HG02588 (cell line): ENCODE measurements around the gene CD1D.
"Not testable (repeated sequence)": the region's sequence is repeated elsewhere in the genome, so short reads cannot be mapped to it uniquely, and the experiment has no call there.

Source experiments
- ATAC-seq: cut with Tn5 transposase; IDR thresholded peaks from one replicate; pipeline ENCODE4 v1.9.1; 2021; ENCODE audit warnings: mild to moderate bottlenecking, moderate library complexity; ENCODE audit not compliant: unreplicated experiment

Gene CD1D

DNA sequence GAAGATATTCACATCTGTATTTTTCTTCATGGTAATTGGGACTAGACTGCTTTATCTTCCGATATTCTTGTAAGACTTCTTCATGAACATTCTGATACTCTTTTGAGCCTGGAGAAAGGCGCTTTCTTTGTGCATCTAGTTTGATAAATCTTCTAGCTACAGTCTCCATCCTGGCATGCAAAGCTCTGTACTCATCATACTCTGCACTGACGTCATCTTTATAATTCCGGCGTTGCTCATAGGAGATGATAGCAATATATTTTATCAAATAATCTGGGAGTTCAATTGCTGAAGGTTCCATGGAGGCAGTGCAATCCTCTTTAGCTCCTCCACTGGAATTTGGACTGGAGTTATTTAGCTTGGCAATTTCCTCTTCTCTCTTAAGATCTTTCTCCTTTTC, 4.8 kb upstream of the CD1D start:
- ATAC-seq = not testable (repeated sequence)

DNA sequence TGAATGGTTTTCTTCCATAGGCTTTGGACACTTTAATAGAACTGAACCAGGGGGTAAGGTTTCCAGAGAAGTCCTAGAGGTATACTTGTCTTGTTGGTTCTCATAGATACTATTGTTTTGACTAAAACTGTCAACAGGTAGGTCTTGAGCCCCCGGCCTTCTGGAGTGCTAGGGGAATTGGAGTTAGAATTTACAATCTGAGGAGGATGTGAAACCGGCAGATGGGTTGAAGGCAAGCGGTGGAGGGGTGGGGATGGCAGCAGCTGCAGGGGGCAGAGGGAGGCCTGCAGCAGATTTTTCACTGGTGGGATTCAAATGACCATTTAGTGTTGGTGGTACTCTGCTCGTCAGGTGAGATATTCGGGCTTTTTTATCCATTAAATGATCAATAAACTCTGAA, 4.3 kb upstream of the CD1D start:
- ATAC-seq = no peak

DNA sequence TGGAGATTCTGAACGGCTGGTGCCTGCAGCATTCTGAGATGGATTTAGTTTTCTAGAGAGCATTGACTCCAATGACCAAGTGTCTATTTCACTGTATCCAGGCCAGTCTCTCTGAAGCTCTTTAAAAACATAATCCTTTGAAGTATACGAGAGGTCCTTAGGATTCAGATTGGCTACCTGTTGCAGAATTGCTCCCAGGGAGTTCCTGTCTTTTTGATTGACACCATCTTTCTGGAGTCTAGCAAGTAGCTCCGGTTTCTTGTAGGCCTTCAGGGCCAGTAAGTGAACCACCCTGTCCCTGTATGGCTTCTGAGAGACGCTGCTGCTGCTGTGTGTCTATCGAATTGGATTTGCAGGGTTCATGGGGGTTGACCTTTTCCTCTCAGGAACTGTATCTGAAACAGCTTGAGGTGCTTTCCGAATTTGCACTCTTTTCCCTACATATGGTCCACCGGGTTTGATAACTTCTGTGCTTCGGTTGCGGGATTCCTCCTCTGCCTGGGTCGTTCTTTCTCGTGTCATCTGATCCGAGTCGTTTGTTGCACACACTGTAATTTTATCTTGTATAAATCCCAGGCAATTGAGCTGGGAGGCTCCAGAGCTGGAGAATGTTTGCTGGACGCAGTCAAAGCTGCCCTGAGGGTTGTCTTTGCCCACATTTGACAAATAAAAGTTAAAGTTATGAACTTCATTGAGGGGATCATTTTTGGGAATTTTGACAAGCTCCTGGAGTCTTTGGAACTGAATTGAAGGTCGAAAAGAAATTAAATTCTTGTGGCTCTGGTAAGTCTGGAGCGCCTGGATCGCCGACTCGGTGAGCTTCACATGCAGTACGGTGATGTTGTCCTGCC, 3.6 kb upstream of the CD1D start:
- ATAC-seq = not testable (repeated sequence)

DNA sequence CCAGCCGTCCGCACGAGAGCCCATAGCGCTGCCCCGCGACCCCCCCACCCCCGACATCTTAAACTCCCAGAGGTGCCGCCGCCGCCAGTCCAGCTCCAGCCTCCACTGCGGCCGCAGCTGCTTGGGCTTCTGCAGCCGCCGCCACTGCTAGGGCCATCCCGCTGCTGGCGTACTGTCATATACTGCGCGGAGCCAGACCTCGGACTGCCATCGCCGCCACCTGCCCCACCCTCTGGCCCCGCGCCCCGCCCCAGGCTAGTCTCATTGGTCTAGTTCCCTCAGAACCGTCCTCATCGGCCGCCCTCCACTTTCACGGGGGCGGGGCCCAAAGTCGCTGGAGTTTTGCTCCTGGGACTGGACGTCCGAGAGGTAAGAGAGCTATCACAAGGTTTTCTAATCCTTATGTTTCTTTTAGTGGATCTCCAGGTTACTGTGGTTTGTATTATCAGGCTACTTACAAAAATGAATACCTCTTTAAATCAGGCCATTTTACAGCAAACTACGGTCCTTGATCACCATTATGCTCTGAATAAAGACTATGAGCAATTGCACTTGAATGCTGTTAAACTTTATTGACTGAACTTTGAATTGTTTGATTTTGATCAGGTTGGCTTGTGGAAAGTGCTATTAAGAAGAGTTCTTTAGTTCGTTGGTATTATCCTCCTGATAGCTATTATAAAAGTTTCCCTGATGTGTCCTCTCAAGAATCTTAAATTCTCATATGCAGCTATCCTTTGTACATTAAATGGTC, 2.8 kb upstream of the CD1D start:
- no peak for ATAC-seq

DNA sequence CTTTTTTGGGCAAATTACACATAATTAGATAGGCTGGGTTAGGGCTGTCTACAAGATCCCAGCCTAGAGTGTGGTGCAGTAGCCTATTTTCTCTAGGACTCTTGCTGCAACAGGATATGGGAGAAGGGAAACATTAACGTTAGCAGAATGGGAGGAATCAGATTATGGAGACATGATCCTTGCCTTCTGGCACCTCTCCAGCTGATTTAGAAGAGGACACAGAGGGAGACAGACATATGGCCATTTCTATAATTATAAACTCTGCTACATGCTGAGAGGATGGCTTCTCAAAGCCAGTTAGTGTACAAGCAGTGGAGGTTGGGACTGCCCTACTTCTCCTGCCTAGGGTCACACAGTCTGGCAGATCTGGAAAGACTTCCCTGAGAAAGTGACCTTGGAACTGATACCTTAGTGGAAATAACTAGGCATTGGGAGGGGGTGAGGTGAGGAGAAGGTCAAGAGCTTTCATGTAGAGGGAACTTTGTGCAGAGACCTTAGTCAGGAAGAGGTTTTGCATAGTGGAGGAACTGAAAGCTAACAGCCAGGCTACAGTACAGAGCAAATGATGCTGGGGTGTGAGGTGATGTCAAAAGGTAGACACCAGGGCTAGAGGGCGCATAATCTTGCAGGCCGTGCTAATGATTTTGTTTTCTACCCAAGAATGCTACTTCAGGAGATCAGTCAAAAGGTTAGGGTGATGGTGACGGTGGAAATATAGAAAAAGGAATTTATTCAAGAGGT, 1.2 kb upstream of the CD1D start:
- ATAC-seq = peak; percentile 85

DNA sequence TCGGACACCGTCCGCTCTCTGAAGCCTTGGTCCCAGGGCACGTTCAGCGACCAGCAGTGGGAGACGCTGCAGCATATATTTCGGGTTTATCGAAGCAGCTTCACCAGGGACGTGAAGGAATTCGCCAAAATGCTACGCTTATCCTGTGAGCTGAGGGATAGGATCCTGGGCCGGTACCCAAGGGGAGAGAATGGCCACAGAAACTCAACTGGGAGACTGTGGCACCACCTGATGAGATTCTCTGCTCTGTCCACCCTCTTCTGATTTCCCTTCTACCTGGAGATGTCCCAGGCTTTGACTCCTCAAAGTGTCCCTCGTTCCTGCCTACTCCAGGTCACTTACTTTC, 855 bp downstream of the CD1D start:
- ATAC-seq = no peak

DNA sequence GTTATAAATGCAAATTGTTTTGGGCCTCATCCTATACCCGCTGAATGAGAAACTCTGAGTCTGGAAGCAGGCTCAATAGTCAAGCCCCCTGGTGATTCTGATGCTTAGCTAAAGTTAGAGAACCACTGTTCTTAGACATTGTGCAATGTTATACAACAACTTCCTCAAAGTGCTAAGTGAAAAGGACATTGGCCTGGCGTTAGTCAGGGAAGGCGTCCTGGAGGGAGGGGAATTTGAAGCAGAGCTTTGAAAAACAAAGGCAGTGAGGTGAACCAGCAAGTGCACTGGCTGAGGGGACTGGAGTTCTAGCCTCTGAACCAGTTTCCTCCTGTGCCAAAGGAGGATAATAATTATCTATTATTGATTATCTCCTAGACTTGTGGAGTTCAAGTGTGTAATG, 5.1 kb downstream of the CD1D start:
- no peak for ATAC-seq

DNA sequence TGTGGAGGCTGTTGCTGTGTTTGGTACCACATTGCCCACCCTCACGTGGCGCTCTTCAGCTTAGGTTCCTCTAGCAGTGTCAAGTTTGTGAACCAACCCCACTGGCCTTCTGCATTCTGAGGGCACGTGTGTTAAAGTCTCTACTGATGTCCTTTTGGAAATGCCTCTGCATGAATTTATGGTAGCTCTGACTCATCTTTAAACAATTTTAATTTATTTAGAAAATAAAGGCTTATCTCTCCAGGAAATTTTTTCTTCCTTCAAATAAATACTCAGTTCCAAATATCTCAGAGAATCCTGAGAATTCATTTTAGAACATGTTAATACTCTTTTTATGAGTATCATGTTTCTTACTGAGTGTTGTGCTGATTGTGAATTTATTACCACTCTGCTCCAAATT, 5.5 kb downstream of the CD1D start:
- ATAC-seq = no peak

DNA sequence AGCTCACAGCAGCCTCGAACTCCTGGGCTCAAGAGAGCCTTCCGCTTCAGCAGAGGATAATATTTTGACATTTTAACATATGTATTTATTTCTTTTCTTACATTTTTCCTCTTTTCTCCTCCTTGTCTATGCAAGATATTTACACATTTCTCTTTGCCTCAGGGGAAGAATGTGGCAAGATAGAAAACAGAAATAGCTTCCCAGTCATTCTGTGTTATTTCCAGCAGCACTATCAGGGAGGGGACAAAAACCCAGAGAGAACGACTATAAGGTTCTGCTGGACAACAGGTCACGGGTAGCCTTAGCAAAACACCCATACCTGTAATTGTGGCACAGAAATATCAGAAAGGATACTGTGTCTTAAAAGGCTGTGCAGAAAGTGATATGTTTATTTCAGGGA, 7.9 kb downstream of the CD1D start:
- no peak for ATAC-seq

DNA sequence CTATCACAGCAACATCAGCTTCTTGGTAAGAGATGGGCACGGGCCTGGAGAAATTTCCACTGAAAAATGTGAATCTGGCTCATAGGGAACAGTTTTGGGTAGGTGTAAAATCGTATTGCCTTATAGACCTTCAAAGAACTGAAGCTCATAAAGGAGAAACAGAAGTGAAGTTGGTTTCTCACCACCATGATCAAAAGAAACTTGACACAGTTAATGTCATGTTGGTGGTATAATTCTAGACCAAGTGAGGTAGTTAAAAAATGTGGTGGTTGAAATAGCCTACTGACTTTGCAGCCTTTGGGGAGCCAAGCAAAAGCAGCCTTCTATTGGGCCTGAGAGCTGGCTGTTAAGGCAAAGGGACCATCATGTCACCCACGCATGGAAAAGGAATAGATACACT, 8.9 kb downstream of the CD1D start:
- no peak for ATAC-seq

DNA sequence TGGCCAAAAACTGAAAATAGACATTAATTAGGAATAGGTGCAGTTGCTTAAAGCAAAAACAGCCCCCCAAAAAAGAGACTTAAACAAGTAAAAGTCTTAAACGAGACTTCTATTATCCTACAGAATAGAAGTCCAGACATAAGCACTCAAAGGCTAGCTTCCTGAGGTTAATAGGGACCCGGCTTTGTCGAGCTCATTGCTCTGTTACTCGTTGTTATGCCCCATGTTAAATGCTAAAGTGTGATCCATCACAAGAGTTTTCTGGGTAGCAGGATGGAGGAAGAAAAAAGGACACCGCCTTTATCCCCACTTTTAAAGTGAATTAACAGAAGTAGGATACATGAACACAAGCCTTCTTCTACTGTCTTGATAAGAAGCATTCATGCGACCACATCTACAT, 10.6 kb downstream of the CD1D start:
- ATAC-seq = no peak

DNA sequence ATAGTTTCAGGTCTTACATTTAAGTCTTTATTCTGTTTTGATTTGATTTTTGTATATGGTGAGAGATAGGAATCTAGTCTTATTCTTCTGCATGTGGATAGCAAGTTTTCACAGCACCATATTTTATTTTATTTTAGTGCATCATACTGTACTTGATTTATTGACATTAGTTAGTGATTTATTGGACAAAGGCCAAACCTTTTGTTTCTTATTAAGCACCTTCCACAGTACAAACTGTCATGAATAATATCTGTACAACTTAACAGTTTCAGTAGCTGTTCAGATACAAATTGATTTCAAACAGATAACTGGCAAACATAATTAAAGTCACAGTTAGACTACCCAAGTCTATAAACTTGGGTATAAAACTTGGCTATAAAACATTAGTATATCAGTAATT, 15.8 kb downstream of the CD1D start:
- no peak for ATAC-seq

DNA sequence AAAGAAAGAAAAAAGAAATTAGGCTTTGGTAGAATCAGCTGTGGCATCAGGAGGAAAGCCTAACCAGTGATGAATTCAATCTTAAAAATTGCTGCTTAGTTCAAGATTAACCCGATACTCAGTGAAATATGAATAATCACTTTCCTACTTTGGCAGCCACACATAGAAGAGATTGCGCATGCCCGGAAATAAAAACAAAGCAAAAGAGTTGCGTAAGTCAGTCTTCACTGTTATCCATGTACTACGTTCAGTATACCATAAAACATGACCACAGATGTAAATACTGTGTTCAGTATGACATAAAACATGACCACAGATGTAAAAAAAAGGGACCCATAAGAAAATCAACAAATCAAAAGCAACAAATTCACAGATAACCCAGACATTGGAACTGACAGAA, 19.2 kb downstream of the CD1D start:
- ATAC-seq = no peak

DNA sequence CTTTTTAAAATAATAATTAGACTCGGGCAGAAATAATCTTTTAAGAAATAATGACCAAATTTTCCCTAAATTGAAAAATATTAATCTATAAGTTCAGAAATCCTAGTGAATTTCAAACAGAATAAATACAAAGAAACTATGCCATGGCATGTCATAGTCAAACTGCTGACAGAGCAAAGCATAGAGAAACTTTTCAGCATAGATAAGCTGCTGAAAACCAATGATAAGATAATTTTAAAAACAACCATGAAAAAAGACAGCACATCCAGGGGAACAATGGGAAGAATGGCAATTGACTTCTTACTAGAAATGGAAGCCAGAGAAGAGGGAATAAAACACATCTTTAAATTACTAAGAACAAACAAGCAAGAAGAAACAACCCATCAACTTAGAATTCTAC, 19.8 kb downstream of the CD1D start:
- ATAC-seq = no peak

DNA sequence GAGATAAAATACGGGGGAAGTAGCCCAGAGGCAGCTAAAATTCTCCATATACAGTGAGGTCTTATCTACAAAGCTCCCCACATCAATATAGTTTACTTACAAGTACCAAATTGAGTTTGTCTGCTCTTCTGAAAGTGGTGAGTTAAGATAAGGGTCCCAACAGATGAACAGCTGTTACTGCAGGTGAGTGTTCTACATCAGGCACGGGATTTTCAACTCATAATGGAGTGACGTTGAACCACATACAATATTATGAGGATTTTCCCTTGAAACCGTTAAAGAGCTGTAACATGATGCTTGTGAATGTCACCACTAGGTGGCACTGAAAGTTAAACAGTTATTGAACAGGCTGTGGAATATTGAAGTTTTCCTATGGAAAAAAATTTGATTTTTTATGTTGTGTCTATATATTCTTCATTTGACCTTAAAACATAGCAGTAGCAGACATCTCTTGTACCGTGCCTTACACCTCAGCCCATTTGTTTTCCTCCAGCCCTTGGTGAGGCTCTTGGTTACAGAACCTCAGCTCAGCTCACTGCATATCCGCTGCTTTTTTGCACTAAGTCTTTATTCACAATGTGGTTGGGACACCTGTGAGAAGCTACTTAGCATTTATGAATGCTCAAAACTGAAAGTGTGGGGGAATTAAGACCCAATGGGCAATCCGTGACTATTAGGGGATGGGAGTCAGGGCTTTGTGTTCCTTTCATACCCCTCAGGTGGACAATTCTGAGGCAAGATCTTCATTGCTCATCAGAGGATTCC, 23.2 kb downstream of the CD1D start:
- no peak for ATAC-seq

DNA sequence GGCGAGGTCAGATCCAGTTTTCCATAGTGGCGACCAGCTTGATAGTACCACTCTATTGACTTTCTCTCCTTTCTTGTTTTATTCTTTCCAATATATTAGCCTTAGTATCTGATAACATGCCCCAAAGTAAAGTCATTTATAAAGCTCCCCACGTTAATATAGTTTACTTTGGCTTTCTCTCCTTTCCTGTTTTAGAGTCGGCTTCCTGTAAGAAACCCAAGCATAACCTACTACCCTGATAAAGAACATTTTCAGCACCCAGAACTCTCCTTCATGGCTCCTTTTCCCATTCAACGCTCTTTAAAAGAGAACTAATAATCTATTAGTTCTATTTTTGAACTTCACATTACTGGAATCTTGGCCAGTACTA, 23.7 kb downstream of the CD1D start:
- no peak for ATAC-seq

DNA sequence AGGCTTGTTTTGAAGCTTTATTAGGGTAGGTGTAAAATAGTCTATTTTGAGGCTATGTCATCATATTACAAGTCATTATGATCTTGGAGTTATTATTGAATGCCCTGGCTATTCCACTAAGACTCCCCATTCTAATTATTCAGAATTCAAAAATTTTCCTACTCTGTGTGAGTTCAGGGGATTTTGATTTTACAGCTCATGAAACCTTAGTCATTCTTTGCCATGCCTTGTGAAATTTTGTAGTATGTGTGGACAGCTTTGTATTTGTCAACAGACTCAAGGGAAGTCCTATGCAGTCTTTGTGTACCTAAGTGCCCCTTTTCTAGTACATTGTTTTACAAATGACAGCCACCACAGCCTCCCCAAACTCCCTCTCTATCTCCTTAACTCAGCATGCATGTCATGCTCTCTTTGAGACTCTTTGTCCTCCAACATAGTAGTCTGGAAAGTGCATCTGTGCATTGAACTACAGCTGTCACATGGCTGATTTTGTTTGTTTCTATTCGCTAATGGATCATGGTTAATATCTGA, 28.0 kb downstream of the CD1D start:
- ATAC-seq = no peak

DNA sequence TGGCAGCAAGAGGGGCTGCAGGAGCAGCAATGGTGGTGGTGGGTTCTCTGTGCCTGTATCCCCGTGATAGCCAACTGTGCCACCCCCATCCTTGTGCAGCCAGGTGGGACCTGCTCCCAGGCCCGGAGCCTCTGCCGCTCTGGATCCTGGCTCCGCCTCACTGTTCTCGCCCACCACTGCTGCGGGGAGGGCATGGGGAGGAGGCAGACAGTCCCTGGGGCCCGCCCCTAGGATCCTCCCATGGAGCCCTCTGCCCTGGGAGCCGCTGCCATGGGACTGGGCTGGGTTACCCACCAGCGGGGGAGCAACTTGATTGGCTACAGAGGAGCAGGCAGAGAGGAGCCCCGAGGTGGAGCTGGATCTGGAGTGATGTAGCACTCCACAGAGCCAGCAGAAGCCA, 31.6 kb downstream of the CD1D start:
- ATAC-seq = no peak

DNA sequence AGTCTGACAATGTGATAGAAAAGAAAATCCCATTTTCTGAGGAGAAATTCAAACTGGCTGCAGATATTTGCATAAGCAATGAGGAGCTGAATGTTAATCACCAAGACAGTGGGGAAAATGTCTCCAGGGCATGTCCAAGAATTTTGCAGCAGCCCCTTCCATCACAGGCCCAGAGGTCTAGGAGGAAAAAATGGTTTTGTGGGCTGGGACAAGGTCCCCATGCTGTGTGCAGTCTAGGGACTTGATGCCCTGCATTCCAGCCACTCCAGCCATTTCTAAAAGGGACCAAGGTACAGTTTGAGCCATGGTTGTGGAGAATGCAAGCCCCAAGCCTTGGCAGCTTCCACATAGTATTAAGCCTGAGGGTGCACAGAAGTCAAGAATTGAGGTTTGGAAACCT, 42.8 kb downstream of the CD1D start:
- not testable (repeated sequence) for ATAC-seq

DNA sequence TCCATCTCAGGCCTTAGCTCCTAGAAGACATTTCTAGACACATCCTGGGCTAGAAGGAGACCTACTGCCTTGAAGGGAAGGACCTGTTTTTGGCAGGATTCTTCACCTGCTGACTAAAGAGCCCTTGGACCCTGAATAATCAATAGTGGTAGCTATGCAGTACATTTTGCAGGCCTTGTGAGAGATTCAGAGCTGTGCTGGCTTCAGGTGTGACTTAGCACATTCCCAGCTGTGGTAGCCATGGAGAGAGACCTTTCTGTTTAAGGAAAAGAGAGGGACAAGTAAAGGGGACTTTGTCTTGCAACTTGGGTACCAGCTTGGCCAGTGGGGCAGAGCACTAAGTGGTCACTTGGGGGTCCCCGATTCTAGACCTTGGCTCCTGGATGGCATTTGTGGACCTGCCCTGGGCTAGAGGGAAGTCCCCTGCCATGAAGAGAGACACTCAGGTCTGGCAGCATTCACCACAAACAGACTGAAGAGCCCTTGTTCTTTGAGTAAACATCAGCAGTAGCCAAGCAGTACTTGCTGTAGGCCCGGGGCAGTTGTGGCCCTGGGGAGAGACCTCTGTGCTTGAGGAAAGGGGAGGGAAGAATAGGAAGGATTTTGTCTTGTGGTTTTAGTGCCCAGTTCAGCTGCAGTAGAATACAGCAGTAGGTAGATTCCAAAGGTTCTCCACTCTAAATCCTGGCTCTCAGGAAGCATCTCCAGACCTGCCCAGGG, 47.4 kb downstream of the CD1D start:
- no peak for ATAC-seq
